PC-3 (cell line): Measurements from ENCODE around the gene PLPPR1.

Experiments
- EZH2 ChIP-seq: fragments of 300-600 bp; sonication (generic); IDR thresholded peaks from one replicate; pipeline ENCODE4 v1.6.1; 2017; ENCODE audit warnings: antibody characterized with exemption, mild to moderate bottlenecking, low read length; ENCODE audit not compliant: unreplicated experiment
- EZH2phosphoT487 ChIP-seq: fragments of 300-600 bp; sonication (generic); IDR thresholded peaks from 2 replicates; pipeline ENCODE4 v1.6.1; 2018; ENCODE audit warnings: mild to moderate bottlenecking, antibody characterized with exemption, low read length, borderline replicate concordance
- TF ChIP-seq, protein P1 (sequence below): fragments of 300-600 bp; sonication (generic); conservative IDR thresholded peaks from 2 replicates; pipeline ENCODE4 v1.5.1; 2017; ENCODE audit warnings: antibody characterized with exemption, low read depth, mild to moderate bottlenecking, low read length

DNA sequence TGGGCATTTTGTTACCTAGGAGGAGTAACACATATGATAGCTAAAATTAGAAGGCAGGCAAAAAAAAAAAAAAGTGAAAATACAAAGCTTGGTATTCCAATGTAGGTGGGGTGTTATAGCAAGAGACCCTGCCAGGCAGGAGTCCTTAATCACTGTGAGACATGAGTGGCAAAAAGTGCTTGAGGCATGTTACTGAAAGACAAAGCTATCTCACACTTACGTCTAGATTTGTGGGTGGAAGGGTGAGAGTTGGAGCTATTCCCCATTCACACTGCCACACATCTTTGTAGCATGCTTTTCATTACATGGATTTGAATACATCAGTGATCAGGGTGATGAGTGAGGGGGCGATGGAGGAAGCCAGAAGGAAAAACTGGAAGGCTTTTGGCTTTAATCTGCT is 2.6 kb upstream of the PLPPR1 start:
- TF ChIP-seq EZH2phosphoT487 = no peak
- TF ChIP-seq, protein P1, sequence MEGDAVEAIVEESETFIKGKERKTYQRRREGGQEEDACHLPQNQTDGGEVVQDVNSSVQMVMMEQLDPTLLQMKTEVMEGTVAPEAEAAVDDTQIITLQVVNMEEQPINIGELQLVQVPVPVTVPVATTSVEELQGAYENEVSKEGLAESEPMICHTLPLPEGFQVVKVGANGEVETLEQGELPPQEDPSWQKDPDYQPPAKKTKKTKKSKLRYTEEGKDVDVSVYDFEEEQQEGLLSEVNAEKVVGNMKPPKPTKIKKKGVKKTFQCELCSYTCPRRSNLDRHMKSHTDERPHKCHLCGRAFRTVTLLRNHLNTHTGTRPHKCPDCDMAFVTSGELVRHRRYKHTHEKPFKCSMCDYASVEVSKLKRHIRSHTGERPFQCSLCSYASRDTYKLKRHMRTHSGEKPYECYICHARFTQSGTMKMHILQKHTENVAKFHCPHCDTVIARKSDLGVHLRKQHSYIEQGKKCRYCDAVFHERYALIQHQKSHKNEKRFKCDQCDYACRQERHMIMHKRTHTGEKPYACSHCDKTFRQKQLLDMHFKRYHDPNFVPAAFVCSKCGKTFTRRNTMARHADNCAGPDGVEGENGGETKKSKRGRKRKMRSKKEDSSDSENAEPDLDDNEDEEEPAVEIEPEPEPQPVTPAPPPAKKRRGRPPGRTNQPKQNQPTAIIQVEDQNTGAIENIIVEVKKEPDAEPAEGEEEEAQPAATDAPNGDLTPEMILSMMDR = no peak
- TF ChIP-seq EZH2 = no peak
